Glomerular endothelial cell (primary cell): ENCODE data around the gene THOC1. TPM values are rescaled to one million over a fixed set of nuclear protein-coding genes. Genes with fewer than 3 reads are reported as not detected.

Source experiments
- total RNA-seq: library from RNA; depleted of rRNA; stranded (reverse); fragments of >200 nt; gene quantifications from 2 replicates; pipeline ENCODE4 v1.2.3, GENCODE V29; 2015

The THOC1 gene
- total RNA-seq, 1 donor from 2014 or later: 39.4 TPM

Other genes starting within 250 kb of the THOC1 start
- gene TUBB8B, start 218.4 kb downstream of the THOC1 start, total RNA-seq: not detected in 2 replicates
- 37.2 and 65.2 TPM in 2 replicates for gene USP14, start 109.5 kb downstream of the THOC1 start, total RNA-seq
- gene COLEC12, start 232.7 kb upstream of the THOC1 start, total RNA-seq: 13.2 and 31.7 TPM in 2 replicates